H1 (cell line): ENCODE data around the gene MXRA8. TPM values are rescaled to one million over a fixed set of nuclear protein-coding genes. Genes with fewer than 3 reads are reported as not detected.

Source experiments
- ASH2L ChIP-seq: fragments of 200-600, 300-600 bp; sonication (generic); IDR thresholded peaks from one replicate; pipeline ENCODE4 v1.7.1; 2017; ENCODE audit warnings: low read length
- CHD7 ChIP-seq: fragments of 300-600 bp; sonication (generic); IDR thresholded peaks from 2 replicates; pipeline ENCODE4 v1.7.1; 2012; ENCODE audit warnings: low read length, moderate library complexity, mild to moderate bottlenecking, inconsistent platforms; ENCODE audit not compliant: insufficient replicate concordance
- KDM1A ChIP-seq: fragments of 200-600, 300-600 bp; sonication (generic); IDR thresholded peaks from 2 replicates; pipeline ENCODE4 v1.7.1; 2016; ENCODE audit warnings: mild to moderate bottlenecking, low read length, borderline replicate concordance
- MAX ChIP-seq: IDR thresholded peaks from 2 replicates; pipeline ENCODE4 v1.6.1; 2012; ENCODE audit warnings: inconsistent platforms
- SP1 ChIP-seq: IDR thresholded peaks from 2 replicates; pipeline ENCODE4 v1.6.1; 2011; ENCODE audit warnings: low read depth, low read length
- polyA plus RNA-seq, 7 experiments: library from polyadenylated mRNA; depleted of rRNA in 3 of 7; stranded (reverse) in 5 of 7; unstranded in 2 of 7; fragments of >200 nt in 5 of 7; fragments of 200-250 nt in 2 of 7; gene quantifications; 1 replicate in 5 of 7; 2 replicates in 1 of 7; 4 replicates in 1 of 7; pipeline versions ENCODE4 v1.2.1 to v1.2.3, GENCODE V29; 2011 to 2013; ENCODE audit warnings: missing spikeins in 2 of 7, mixed read lengths in 2 of 7
- total RNA-seq: library from RNA; stranded (reverse); fragmentation: NEBNext Ultra II Directional; extraction: Animal tissue kit (Norgen Biotek cat#: 25700); gene quantifications from 2 replicates; pipeline ENCODE4 v1.2.1, GENCODE V29; 2021

The MXRA8 gene
- total and polyA plus RNA-seq, 2 of the 8 experiments (the other 6 are each of a cell fraction or from before 2014, with no cell fraction given), result 10.5 to 17.2 TPM

GRCh38 chr1:1381294-1381693, 22.9 kb upstream of the MXRA8 start (continued):
- TF ChIP-seq CHD7, result no peak
- TF ChIP-seq MAX, result no peak
- no peak for TF ChIP-seq ASH2L
- no peak for TF ChIP-seq SP1
- TF ChIP-seq KDM1A, result no peak
